Measurements from ENCODE around the gene CD37. TPM values are rescaled to one million over a fixed set of nuclear protein-coding genes. Genes with fewer than 3 reads are reported as not detected.

CD37 gene
- total RNA-seq, 1 experiment from 2014 or later: not detected

DNA sequence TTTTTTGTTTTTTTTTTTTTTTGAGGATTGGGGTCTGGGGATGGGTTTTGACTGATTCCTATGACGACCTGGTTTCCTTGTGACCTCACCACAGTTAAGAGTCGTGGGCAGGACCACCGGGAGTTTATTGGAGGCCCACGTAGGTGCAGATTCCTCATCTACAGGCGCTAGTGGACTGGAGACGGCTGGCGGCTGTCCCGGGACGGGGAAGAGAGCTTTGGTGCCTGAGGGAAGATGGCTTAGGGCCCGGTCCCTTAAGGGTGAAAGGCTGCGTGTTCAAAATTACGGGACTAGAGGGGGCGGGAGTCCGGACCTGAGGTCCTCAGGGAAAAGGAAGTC lies 27.7 kb downstream of the CD37 start:
- Histone ChIP-seq H2BK12ac (ENCODE audit: insufficient read length, low read depth, low read length) (no peak overlapping the region), H3K27ac (ENCODE audit: insufficient read length, low read depth, low read length) (no peak overlapping the region), H3K4ac (ENCODE audit: low read depth, low read length) (no peak overlapping the region), H2BK15ac (ENCODE audit: low read depth, low read length) (no peak overlapping the region), H3K14ac (ENCODE audit: insufficient read depth, low read length) (0 out of 2 replicates have a peak overlapping the region, but pooled peaks have one; percentile 71), H2AK5ac (ENCODE audit: insufficient read length, low read length) (no peak overlapping the region), H3K9ac (ENCODE audit: extremely low read depth, insufficient read length, low read length) (peak overlapping the region; percentile 59), H3K23me2 (ENCODE audit: insufficient read length, low read depth, low read length, poor library complexity, severe bottlenecking) (peaks cover 8% of the 10 kb centered on the region), H2BK5ac (ENCODE audit: insufficient read length, low read length) (no peak overlapping the region), H3K23ac (ENCODE audit: insufficient read length, low read depth, low read length) (no peak overlapping the region), H3K27me3 (ENCODE audit: insufficient read depth, low read length) (no peaks in the 10 kb centered on the region), H4K20me1 (ENCODE audit: control insufficient read depth, insufficient read depth, insufficient read length) (no peaks in the 10 kb centered on the region), H4K5ac (ENCODE audit: insufficient read length, low read depth, low read length) (no peak overlapping the region), H2BK120ac (ENCODE audit: low read depth, low read length, poor library complexity, severe bottlenecking) (no peak overlapping the region), H3K9me3 (ENCODE audit: control insufficient read depth, low read depth, low read length) (no peaks in the 10 kb centered on the region), H3K4me2 (ENCODE audit: insufficient read depth, insufficient read length, low read length) (peak overlapping the region; percentile 96), H4K91ac (ENCODE audit: insufficient read length, low read depth, low read length) (no peak overlapping the region), H3K79me1 (ENCODE audit: insufficient read depth, low read depth, low read length, poor library complexity, severe bottlenecking) (peaks cover 6% of the 10 kb centered on the region), H3K79me2 (ENCODE audit: insufficient read depth, low read length) (peaks cover 6% of the 10 kb centered on the region; the same call in 1 of the 2 replicates), H3T11ph (ENCODE audit: low read length) (no peak overlapping the region), H2AFZ (ENCODE audit: low read length) (no peak overlapping the region), H3K4me1 (ENCODE audit: insufficient read depth, low read length) (no peaks in the 10 kb centered on the region; the same call in 1 of the 2 replicates), H3K56ac (ENCODE audit: insufficient read length, low read depth, low read length) (no peak overlapping the region), H4K8ac (replicated peaks; ENCODE audit: insufficient read length, low read depth, low read length) (no peak overlapping the region), H2BK20ac (ENCODE audit: low read depth, low read length, poor library complexity, severe bottlenecking) (no peak overlapping the region), H3K18ac (ENCODE audit: insufficient read length, low read depth, low read length) (peak overlapping the region; percentile 8)
- TF ChIP-seq, protein P1, sequence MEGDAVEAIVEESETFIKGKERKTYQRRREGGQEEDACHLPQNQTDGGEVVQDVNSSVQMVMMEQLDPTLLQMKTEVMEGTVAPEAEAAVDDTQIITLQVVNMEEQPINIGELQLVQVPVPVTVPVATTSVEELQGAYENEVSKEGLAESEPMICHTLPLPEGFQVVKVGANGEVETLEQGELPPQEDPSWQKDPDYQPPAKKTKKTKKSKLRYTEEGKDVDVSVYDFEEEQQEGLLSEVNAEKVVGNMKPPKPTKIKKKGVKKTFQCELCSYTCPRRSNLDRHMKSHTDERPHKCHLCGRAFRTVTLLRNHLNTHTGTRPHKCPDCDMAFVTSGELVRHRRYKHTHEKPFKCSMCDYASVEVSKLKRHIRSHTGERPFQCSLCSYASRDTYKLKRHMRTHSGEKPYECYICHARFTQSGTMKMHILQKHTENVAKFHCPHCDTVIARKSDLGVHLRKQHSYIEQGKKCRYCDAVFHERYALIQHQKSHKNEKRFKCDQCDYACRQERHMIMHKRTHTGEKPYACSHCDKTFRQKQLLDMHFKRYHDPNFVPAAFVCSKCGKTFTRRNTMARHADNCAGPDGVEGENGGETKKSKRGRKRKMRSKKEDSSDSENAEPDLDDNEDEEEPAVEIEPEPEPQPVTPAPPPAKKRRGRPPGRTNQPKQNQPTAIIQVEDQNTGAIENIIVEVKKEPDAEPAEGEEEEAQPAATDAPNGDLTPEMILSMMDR (conservative IDR thresholded peaks at IDR 0.05): no peak
- Mint-ChIP-seq H3K9me3 (no peaks in the 10 kb centered on the region), H3K4me1 (peaks cover 4 to 17% of the 10 kb centered on the region in 2 experiments), H3K36me3 (ENCODE audit: insufficient read depth in 1 of 3, low read depth in 3 of 3) (peaks cover 16 to 22% (median 17%) of the 10 kb centered on the region in 3 experiments; a peak in 6 of 7 replicates), H3K4me3 (no peak overlapping the region), H3K27me3 (ENCODE audit: low read depth) (peaks cover 3% of the 10 kb centered on the region), H3K27ac (no peak overlapping the region)
- WGBS (ENCODE audit: extremely low coverage, insufficient read length, low lambda C conversion rate): no CpG with 5 or more reads among the region's 14 CpGs
- DNase-seq: no peak

Data from H9 (cell line).